GM08714 (cell line): ENCODE measurements around the gene MTCH2.
"Not testable (repeated sequence)": the region's sequence is repeated elsewhere in the genome, so short reads cannot be mapped to it uniquely, and the experiment has no call there.

ENCODE experiments used
- H3K4me3 ChIP-seq: fragments of 200-500 bp; sonication (Bioruptor generic); 2 replicates; pipeline ENCODE4 v1.5.1; 2014; ENCODE audit warnings: mild to moderate bottlenecking, low read length, inconsistent platforms
- ZNF274 ChIP-seq: IDR thresholded peaks from 2 replicates; pipeline ENCODE4 v1.6.1; 2012; ENCODE audit warnings: mild to moderate bottlenecking, low read depth, low read length

The MTCH2 gene

GRCh38 chr11:47642099-47642855 lies at the start of gene MTCH2:
TSS of gene MTCH2 (minus strand) at chr11:47642559. CDS start at chr11:47642465, 94 bp downstream.
- H3K4me3 ChIP-seq, result peak within 1 kb of the TSS; percentile 92
- no peak for TF ChIP-seq ZNF274

DNA sequence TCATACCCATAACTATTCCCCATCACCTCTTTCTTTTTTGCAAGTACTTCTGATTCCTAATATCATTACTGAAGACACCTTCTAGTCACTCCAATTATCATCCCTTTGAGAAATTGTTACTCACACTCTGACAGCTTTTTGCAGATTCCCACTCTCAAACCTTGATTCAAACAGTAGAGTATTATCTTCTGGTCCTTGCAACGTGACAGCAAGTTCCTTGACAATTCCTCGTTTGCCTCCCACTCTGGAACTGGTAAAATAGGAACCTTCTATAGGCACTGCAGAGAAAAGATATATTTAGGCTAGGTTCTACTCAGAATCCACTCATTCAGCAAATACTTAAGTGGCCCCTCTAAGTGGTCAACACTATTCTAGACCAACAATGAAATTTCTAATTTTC lies 49.6 kb upstream of the MTCH2 start:
- no peak for TF ChIP-seq ZNF274
- H3K4me3 ChIP-seq, result no peak overlapping the region

- no peak for TF ChIP-seq ZNF274
- no peak overlapping the region for H3K4me3 ChIP-seq
These were observed 47.1 kb upstream of the MTCH2 start for GRCh38 chr11:47689480-47689879.

DNA sequence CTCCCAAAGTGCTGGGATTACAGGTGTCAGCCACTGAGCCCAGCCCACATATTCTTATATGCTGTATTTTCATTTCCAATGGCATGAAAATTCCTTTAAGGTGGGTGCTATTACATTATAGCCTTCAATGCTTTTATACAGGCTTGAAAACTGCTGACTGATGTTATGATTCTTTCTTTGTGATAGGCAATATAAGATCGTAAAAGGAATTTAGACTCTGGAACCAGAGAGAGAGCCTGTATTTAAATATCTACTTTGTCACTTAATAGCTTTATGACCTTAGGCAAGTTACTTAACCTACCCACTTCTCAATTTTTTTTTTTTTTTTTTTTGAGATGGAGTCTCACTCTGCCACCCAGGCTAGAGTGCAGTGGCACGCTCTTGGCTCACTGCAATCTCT lies 46.6 kb upstream of the MTCH2 start:
- no peak overlapping the region for H3K4me3 ChIP-seq
- no peak for TF ChIP-seq ZNF274

- TF ChIP-seq ZNF274, result no peak
- no peak overlapping the region for H3K4me3 ChIP-seq
These were observed 45.8 kb upstream of the MTCH2 start for GRCh38 chr11:47688111-47688510.

- H3K4me3 ChIP-seq, result not testable (repeated sequence)
These were observed 44.3 kb upstream of the MTCH2 start for GRCh38 chr11:47686704-47687103.

GRCh38 chr11:47686151-47686550 lies 43.8 kb upstream of the MTCH2 start:
- no peak overlapping the region for H3K4me3 ChIP-seq
- TF ChIP-seq ZNF274, result no peak

DNA sequence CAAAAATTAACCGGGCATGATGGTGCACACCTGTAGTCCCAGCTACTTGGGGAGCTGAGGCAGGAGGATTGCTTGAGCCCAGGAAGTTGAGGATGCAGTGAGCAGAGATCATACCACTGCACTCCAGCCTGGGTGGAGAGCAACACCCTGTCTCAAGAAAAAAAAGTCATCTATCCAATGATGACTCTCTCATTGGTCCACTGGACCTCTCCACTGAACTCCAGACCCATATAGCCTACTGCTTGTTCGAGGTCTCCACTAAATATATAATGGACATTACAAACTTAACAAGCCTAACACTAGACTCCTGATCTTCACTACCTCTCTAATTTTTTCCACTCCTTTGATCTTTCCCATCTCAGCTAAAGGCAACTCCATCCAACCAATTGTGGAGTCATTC lies 33.5 kb upstream of the MTCH2 start:
- no peak overlapping the region for H3K4me3 ChIP-seq
- no peak for TF ChIP-seq ZNF274

GRCh38 chr11:47672283-47672730 lies 29.9 kb upstream of the MTCH2 start:
- no peak overlapping the region for H3K4me3 ChIP-seq
- TF ChIP-seq ZNF274, result no peak

- H3K4me3 ChIP-seq, result no peak overlapping the region
- no peak for TF ChIP-seq ZNF274
These were observed 27.5 kb upstream of the MTCH2 start for GRCh38 chr11:47669856-47670255.

DNA sequence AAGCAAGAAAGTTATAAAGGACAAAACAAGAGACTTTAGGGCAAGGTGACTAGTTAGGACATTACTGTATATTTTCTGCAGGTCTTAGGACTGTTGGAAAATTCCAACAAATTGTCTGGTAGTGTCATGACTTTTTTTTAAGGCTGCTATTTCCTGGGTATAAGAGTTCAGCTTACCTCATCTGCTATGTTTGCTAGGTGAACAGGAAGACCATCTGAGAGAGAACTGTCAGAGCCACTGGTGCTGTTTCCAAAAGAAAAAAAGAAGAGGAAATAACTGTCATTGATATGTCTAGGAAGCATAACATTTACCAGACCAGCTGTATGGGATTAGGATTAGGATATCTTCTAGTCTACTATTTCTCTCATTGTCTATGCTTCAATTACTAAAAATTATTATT lies 26.3 kb upstream of the MTCH2 start:
- TF ChIP-seq ZNF274, result no peak
- no peak overlapping the region for H3K4me3 ChIP-seq

- no peak overlapping the region for H3K4me3 ChIP-seq
- TF ChIP-seq ZNF274, result no peak
These were observed 25.2 kb upstream of the MTCH2 start for GRCh38 chr11:47667555-47667954.

DNA sequence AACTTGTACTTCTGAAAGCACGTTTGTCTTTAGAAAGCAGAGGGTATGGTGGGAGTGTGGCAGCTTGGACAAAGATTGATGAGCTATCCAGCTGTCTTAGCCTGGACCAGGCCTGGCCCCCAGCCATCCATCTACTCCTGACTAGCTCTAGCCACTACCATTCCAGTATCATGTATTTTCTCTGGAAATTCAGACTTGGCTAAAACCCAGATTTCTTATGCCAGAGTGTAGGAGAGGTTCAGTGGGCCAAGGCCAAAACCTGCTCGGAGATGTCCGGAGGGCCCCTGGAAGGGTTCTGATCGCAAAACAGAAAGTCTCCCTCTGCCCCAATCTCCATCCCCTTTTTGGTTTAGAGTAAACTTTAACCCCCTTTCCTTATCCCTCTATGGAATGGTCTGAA lies 24.8 kb upstream of the MTCH2 start:
- H3K4me3 ChIP-seq, result no peak overlapping the region
- no peak for TF ChIP-seq ZNF274

DNA sequence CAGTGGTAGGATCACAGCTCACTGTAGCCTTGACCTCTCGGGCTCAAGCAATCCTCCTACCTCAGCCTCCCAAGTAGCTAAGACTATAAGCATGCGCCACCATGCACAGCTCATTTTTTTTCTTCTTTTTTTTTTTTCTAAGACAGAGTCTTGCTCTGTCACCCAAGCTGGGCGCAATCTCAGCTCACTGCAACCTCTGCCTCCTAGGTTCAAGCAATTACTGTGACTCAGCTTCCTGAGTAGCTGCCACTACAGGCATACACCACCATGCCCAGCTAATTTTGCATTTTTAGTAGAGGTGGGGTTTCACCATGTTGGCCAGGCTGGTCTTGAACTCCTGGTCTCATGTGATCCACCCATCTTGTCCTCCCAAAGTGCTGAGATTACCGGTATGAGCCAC lies 22.6 kb upstream of the MTCH2 start:
- H3K4me3 ChIP-seq, result not testable (repeated sequence)

DNA sequence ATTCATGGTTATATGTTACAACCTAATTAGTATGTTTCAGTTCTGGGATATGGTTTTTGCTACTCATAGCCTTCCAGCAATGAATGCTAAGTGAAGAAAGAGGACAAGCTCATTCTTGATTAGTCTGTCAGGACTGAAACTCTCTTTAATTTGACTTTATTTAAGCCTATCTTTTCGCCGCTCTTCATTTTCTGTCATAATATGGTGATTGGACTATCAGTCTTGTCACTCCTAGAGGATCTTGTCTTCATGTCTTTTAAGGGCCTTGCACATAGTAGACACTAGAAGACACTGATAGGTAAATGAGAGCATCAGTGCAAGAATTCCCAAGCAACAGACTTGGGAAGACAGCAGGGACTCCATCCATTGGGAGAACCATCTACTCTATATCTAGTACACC lies 18.9 kb upstream of the MTCH2 start:
- TF ChIP-seq ZNF274, result no peak
- no peak overlapping the region for H3K4me3 ChIP-seq

DNA sequence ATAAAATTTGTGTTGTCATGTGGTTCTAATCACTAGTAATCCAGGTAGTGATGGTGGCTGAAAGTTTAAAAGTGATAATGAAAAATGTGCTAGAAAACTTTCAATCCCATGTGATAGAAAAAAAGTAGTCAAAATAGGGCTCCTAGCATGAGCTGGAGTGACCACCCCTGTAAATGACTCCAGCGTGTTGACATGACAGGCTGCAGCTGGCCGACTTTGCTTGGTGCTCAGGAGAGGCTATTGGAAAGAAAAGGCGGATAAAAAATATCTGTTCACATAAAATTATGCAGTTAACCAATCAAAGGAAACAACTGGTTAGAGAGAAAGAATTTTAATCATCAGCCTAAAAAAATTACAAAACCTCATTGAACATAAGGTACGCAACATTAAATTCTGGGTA lies 16.9 kb upstream of the MTCH2 start:
- no peak overlapping the region for H3K4me3 ChIP-seq
- TF ChIP-seq ZNF274, result no peak
